ENCODE data around the gene XPC.
"Not testable (repeated sequence)": the region's sequence is repeated elsewhere in the genome, so short reads cannot be mapped to it uniquely, and the experiment has no call there.

XPC gene

DNA sequence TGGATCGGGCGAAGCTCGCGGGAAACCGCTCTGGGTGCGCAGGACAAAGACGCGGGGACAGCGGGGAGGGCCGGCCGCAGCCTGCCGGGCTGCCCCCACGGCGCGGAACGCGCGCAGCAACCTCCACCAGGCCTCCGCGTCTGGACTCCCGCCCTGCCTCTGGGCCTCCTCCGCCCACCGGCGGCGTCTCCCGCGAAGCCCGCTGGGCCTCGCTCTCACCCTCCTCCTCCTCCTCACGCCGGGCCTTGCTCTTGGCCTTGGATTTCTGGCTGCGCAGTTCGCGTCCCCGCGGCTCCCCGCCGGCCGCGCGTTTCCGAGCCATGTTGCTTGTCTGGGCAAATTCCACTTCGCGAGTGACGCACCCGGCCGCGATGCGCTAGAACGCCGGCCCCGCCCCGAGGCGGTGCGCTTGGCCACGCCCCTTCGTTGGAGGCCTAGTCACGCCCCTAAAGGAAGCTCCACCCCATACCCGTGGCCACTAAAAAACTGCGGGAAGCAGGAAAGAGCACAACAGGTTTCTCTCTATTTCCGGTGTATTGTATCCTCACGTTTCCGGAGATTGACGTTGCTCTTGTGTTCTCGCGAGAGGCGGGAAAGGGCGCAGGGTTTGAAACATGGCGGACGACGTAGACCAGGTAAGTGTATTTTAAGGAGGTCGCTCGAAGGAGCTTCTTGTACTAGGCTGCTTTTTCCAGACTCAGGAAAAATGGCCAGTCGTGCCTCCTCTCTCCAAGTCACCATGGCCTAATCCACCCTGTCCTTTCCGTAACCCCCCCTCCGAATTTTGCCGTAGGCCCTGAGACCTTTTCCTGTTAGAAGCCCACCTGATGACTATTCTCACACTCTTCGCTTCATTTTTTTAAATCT, at the start of gene XPC, which contains the start of gene LSM3:
Gene XPC (minus strand): TSS at position 355 of the 867 bp plus-strand sequence. CDS start 33 bp downstream, at position 322.
Gene LSM3 (plus strand): TSS at position 571 of the 867 bp plus-strand sequence. CDS start 44 bp downstream, at position 615.
- peak; percentile 91 for DNase-seq (ENCODE audit: low read depth, low spot score)

DNA sequence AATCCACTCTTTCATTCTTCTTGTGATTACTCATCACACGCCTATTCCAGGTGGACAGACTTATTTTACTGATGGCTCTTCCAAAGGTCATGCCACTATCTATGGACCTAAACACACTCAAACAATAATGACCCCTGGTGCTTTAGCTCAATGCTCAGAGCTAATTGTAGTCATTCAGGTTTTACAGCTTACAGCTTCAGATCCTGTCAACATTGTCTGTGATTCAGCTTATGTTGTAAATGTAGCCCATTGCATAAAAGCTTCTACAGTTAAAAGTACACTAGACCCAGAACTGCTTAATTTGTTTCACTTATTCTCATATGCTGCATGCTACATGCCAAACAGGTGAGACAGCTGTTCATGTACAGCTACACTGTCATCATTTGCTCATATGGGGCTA, 49.5 kb upstream of the XPC start:
- DNase-seq (ENCODE audit: low read depth, low spot score), result no peak

DNA sequence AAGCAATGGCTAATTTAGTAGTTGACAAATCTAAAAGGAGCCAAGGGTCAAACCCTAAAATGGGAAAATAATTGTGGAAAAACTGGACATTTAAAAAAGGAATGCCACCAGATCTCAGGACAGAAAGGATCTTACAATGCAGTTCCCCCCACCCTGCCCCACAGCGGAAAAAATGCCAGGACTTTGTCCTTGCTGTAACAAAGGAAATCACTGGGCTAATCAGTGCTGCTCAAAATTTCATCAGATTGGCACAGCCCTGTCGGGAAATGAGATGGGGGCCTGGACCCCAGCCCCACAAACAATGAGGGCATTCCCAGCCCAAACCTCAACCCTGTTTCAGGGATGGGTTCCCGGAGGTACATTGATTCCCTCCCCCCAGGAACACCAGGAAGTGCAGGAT, 48.0 kb upstream of the XPC start:
- DNase-seq (ENCODE audit: low read depth, low spot score), result not testable (repeated sequence)

DNA sequence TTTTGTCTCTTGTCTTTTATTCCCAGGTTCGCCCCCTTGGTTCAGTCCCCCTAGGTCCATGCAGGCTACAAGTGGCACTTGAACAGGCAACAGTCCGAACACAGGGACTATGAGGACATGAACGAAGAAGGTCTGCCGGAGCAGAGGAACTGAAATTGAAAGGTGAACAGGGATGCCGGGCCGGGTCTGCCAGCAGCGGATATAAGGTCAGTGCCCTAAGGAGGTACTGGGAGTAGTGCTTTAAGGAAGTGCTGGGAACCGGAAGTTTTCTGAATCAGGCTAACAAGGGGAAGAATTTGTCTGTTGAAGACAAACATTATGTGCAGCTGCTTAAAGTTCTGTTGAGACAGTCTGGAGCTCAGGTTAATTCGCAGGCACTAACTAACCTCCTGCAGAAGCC, 47.0 kb upstream of the XPC start:
- no peak for DNase-seq (ENCODE audit: low read depth, low spot score)

DNA sequence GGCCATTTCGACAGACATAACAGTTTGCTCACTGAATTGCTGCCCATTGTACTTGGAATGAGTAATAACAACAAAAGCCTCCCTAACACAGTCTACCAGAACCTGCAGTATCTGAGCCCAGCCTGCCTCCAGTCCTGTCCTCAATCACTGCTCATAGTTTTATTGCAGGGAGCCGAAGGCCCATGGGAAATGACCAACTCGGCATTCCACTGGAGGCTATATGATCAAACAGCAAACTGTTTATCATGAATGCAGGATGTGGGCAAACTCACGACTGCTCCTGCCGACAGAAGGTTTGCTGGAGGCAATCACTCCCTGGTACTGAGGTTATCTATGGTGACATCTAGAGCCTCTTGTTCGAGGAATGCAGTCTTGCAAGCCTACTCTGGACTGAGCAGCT, 46.5 kb upstream of the XPC start:
- DNase-seq (ENCODE audit: low read depth, low spot score), result no peak

DNA sequence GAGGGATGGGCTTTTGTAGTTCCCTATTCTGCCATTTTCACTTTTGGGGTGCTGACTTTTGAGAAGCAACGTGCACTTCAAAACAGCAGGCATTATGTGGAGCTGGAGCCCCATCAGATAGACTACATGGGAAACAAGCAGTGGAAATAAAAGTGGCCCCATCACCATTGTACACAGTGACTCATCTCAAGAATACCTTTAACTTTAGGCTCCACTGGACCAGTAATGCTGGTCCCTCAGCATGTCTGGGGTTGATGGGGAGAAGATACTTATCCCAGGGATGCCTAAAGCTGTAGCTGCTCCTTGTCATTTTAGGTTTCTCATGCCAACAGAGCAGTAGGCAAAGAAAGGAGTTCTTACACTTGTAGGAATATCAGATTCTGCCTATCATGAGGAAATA, 45.2 kb upstream of the XPC start:
- DNase-seq (ENCODE audit: low read depth, low spot score), result no peak

DNA sequence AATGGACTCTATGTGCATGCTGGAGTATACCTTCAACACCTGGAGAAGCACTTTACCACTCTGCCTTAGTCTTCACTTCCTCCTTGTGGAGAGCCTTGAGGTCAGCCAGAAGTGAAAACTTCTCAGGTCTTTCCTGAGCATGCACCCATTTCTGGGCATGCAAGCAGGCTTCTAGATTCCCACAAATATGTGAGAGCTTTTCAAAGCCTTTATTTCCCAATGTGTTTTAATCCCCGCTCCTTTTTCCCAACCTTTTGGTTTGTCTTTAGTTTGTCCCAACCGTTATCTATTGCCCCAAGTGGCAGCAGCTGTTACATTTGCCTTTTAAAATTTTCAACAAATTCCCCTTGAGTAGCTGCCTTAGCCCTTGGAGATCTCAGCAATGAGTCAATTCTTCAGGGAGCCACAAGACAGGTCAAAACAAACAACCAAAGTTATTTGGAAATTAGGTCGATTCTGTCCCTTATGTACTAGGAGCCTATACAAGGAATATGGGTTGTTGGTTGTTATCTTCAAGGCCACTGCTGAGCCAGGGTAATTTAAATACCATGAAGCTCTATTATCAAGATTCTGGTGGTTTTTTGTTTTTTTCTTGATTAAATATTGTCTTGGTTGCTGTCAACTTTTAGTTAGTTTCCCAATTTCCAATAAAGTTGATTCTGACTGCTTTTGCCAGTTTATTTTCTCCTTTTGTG, 44.6 kb upstream of the XPC start:
- no peak for DNase-seq (ENCODE audit: low read depth, low spot score)

DNA sequence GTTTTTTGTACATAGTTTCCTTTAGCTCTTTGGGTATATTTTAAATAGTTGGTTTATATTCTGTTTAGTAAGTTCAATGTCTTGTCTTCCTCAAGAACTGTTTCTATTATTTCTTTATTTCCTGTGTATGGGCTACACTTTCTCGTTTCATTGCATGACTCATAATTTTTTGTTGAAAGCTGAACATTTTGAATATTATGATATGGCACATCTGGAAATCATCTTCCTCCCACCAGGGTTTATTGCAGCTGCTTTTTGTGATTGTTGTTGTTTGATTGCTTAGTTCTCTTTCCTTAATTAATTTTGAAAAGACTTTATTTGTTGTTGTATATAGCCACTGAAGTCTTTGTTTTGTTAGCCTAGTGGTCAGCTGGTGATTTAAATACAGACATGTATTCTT, 44.1 kb upstream of the XPC start:
- no peak for DNase-seq (ENCODE audit: low read depth, low spot score)

DNA sequence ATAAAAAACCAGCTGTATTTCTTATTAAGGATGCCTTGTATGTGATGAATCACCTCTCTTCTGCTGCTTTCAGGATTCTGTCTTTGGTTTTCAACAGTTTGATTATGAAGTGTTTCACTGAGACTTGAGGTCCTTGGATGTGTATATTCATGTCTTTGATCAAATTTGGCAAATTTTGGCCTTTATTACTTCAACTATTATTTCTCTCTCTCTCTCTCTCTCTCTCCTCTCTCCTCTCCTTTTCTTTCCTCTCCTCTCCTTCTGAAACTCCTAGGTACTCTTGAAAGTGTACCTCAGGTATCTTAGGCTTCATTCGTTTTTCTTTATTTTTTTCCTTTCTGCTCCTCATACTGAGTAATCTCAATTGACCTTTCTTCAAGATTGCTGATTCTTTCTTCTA, 43.5 kb upstream of the XPC start:
- DNase-seq (ENCODE audit: low read depth, low spot score), result no peak

DNA sequence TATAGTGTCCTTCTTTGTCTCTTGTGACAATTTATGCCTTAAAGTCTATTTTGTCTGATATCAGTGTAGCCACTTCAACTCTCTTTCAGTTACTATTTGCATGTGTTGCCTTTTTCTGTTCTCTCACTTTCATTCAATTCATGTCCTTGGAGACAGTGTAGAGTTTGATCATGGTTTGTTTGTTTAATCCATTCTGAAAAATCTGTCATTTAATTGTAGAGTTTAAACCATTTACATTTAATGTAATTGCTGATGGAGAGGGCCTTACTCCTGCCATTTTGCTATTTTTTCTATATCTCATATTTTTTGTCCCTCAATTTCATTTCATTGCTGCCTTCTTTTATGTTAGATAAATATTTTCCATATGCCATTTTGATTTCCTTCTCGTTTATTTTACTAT, 42.5 kb upstream of the XPC start:
- DNase-seq (ENCODE audit: low read depth, low spot score), result no peak

DNA sequence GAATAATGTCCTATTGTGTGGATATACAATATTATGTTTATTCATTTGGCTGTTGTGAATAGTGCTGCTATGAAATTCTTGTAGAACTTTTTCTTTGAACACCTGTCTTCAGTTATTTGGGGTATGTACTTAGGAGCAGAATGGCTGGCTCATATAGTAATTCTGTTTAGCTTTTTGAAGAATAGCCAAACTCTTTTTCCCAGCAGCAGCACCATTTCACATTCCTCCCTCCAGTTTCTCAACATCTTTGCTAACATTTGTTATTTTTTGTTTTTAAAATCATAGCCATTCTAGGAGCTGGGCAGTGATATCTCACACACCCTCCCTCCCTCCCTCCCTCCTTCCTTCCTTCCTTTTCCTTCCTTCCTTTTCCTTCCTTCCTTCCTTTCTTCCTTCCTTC, 40.0 kb upstream of the XPC start:
- no peak for DNase-seq (ENCODE audit: low read depth, low spot score)

DNA sequence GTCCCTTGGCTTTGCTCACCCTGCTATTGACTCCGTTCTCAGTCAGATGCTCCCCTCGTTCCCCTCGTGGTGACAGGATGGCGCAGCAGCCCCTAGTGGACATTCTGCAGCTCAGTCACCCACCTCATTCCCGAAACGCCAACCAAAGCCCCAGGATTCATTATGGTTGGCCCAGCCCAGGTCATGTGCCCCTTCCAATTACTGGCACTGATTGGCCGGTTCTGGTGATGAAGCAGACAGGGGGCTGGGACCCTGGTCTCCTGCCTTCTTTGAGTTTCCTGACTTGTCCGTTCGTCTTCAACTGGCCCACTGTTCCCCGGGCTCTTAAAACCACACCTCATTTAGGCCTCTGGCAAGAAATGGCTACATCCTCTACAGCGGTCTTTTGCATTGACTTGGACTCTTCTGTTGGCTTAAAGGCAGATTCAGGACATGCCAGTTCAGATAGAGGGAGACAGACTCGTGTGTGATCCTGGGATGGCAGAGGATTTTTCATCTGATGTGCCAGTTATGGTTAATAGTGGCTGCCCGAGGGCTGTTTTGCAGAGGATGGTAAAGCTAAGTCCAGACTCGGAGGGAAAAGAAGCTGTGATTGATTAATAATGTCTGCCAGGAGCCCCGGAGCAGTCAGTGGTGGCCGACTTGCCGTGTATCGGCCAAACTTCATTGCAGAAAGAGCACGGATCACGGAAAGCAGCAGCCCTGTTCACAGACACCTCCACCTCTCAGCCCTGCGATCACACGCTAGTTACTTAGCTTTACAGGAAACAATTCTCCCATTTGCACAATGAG, 38.1 kb upstream of the XPC start:
- peak; percentile 41 for DNase-seq (ENCODE audit: low read depth, low spot score)

DNA sequence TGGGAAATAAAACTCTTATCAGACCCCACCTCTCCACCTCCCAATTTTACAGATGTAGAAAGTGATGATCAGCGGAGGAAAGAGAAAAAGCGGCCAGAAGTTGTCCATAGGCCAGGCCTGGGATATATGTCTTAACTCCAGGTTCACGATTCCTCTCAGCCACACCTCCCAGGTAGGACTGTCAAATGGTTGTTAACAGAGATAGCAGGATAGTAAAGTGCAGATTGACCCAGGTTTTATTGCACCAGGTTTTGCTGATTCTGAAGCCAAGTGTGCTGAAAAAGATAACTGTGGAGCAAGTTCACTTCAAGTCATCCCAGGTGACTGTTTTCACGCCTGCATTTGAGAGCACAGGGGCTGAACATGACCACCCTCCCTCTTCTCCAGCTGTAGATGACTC, 36.4 kb upstream of the XPC start:
- DNase-seq (ENCODE audit: low read depth, low spot score), result no peak

DNA sequence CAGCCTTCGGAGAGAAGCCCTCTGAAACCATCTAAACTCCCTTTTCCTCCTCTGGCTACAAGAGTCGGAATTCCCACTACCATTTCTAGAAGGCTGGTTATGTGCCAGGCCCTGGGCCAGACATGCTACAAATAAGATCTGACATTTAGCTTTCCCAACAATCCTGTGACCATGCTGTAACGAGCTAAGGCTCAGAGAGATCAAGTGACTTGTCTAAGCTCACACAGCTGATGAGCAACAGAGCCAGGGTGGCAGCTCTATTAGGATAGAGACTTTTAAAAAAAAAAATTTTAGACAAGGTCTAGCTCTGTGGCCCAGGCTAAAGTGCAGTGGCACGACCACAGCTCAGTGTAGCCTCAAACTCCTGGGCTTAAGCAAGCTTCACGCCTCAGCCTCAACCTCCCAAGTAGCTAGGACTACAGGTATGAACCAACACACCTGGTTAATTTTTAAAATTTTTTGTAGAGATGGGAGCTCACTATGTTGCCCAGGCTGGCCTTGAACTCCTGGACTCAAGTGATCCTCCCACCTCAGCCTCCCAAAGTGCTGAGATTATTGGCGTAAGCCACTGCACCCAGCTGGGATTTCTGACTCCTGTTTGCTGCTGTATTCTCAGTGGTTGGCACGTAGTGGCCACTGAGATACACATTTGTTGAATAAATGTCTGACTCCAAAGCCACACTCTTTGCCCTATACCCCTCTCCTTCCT, 34.8 kb upstream of the XPC start:
- no peak for DNase-seq (ENCODE audit: low read depth, low spot score)

DNA sequence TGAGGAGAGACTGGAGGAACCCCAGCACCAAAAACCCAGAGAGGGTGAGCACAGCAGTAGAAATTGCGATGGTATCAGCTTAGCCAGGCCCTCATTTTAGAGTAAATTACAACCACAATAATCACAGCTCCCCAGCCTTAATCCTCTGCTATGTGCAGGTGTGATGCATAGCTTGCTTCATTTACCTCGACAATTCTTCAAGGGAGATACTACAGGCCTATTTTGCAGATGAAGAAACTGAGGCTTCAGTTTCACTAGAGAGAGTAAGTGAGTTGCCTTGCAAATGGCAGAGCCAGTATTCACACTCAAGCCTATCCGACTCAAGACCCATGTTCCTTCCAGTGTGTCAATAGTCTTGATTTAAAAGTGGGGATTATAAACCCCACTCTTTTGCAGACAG, 33.6 kb upstream of the XPC start:
- DNase-seq (ENCODE audit: low read depth, low spot score), result no peak

DNA sequence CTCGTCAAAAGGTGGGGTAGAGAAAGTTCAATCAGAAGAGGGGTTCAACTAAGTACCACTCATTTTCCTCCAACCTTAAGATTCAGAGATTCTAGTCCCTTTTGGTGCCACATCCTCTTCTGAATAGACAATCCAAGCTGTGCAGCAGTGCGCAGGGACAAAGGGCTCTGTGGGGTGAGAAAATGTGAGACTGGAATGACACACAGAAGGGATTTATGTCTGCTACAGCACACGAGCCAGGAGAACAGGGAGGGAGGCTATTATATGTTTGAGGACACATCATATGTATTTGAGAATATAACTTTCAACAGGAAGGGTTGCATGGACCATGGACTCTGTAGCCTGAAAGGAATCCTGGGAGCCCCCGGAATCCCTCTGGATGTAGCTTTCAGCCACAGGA, 33.2 kb upstream of the XPC start:
- no peak for DNase-seq (ENCODE audit: low read depth, low spot score)

DNA sequence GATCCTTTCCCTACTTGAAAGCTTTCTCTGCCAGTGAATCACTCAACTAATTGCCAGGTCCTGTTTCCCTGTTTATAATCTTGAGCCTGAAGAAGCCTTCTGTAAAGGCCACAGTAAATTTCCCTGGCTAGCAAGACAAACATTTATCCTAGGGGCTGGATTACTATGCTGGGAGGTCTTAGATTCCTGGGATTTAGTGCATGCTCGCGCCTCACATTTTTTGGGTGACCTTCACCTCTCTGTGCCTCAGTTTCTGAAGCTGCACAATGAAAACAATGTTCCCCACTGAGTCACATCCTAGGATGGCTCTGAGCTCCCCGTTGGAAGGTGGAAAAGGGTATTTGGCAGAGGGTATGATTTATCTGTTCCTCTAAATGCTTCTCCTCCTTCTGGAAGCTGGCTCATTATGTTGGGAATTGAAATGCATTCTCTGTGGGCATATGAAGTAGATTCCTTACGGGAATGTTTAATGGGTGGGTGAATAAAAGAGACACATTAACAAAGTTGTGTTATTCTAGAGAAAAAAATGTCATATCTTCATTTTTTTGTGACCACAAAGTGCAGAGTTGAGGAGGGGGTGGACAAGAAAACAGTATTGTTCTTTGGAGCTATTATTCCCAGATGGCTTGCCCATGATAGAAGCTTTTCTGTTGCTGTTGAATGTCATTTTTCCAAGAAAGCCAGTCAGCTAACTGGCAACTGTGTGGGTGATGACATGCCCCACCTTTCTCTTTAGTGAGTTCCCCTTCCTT, 32.6 kb upstream of the XPC start:
- DNase-seq (ENCODE audit: low read depth, low spot score), result no peak

DNA sequence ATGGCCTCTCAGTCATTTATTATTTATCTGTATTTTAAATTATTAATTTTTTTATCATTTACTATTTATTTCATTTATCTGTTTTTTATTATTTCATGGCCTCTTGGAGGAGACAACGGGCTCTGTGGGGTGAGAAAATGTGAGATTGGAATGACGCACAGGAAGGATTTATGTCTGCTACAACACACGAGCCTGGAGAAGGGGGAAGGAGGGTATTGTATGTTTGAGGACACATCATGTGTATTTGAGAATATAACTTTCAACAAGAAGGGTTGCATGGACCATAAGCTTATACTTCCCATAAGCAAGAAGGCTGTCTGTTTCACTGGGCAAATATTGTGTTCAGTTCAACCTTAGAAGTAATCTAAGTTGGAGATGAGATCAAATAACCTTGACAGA, 31.9 kb upstream of the XPC start:
- DNase-seq (ENCODE audit: low read depth, low spot score), result no peak

DNA sequence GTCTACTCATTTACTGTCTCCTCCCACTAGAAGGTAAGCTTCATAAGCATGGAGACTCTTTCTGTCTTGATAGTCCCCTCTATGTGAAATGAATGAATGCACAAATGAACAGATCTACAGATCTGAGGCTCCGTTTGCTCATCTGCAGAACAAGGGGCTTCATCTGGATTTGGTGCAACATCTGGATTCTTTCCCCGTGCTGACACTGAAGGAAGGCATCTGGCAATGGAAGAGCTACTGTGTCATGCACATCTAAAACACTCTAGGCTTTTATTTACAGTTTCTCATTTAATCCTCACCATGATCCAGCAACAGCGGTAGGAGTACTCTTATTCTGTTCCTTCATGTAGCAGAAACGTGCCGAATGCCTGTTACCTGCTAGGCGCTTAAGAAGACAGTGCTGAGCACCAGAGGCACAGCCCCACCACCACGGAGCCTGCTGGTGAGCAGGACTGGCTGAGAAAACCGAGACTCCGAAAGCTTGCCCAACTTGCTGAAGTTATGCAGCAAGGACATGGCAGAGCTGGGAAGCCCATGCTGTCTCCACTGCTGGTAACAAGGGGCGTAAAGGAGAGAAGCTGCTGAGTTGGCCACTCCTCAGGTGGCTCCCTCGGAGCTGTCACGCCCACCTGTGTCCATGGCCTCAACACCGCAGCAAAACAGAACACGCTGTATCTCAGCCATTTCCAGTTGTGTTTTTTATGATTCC, 31.3 kb upstream of the XPC start:
- DNase-seq (ENCODE audit: low read depth, low spot score), result no peak

DNA sequence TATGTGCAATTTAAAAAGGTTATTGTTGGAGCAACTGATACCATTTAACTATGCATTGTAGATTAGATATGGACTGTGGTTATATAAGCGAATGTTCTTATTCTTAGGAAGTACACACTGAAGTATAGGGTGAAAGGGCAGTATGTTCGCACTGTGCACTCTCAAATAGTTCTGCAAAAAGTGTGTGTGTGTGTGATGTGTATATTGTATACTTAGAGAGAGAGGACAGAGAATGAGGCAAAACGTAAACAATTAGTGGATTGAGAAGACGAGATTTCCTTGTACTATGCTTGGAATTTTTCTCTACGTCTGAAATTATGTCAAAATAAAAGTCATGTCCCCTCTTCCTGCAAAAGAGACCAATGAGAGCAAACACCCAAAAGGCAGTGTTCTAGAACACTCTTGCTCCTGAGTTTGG, 30.6 kb upstream of the XPC start:
- DNase-seq (ENCODE audit: low read depth, low spot score), result no peak

Measured in activated naive CD8-positive, alpha-beta T cell treated with anti-CD3 and anti-CD28 coated beads, Interleukin-2, amount 50 U/mL, for 16 hours (primary cell).